ENCODE results near the gene EFCAB11. TPM values are rescaled to one million over a fixed set of nuclear protein-coding genes. Genes with fewer than 3 reads are reported as not detected.

Gene EFCAB11
- total and polyA plus RNA-seq, 9 of the 15 experiments (the other 6 are each of a cell fraction or from before 2014, with no cell fraction given): 13.4 to 37.9 (median 17.4) TPM

GRCh38 chr14:89986462-89987160 is 32.1 kb upstream of the EFCAB11 start:
- FAIRE-seq: no peak
- WGBS (ENCODE audit: insufficient coverage, low coverage, missing lambda C conversion rate): 77% methylated on average over 5 of the region's 5 CpGs
- no peak overlapping the region for H2AFZ ChIP-seq (ENCODE audit: low read depth, low read length)
- H3K4me2 ChIP-seq (ENCODE audit: insufficient read depth, low read length): no peak overlapping the region
- H3K36me3 ChIP-seq (ENCODE audit: control insufficient read depth, insufficient read depth, low read length): peaks cover 57% of the 10 kb centered on the region
- no peak overlapping the region for H3K27ac ChIP-seq (ENCODE audit: extremely low read depth, low read depth, low read length)
- H3K9me3 ChIP-seq (replicated peaks; ENCODE audit: control insufficient read depth, insufficient read depth, low read depth, low read length): no peaks in the 10 kb centered on the region
- no peak for ATAC-seq
- intact Hi-C loops (cut with micrococcal nuclease) (no loop called here), in situ Hi-C loops (cut with MboI) (no loop called here)
- BruUV-seq (replicated peaks): no TSS peak
- no peak overlapping the region for H3K4me3 ChIP-seq
- no peaks in the 10 kb centered on the region for H3K27me3 ChIP-seq (ENCODE audit: control insufficient read depth in 2 of 2, insufficient read depth in 2 of 2, low read length in 2 of 2)
- H3K9ac ChIP-seq (ENCODE audit: insufficient read depth in 1 of 2, low read depth in 2 of 2, low read length in 2 of 2): no peak overlapping the region
- H4K20me1 ChIP-seq (replicated peaks; ENCODE audit: control insufficient read depth, insufficient read depth, low read length): no peaks in the 10 kb centered on the region
- no peaks in the 10 kb centered on the region for H3K4me1 ChIP-seq (replicated peaks in 1 of 2; ENCODE audit: control insufficient read depth in 2 of 2, insufficient read depth in 2 of 2, low read length in 2 of 2)
- H3K79me2 ChIP-seq (ENCODE audit: control insufficient read depth, insufficient read depth, low read length): no peaks in the 10 kb centered on the region
- POLR2A ChIA-PET: no interaction called here
- DNase-seq (ENCODE audit: extremely low read depth in 1 of 4, low spot score in 3 of 4): no peak
- no peaks in the 10 kb centered on the region for H3K9me1 ChIP-seq (ENCODE audit: control insufficient read depth, insufficient read depth, low read length)
- CTCF ChIA-PET (ENCODE audit: low intra/inter-chr PET ratio): no interaction called here
- TF ChIP-seq FOXJ2 (tag; IDR thresholded peaks at IDR 0.05) (no peak), NBN (IDR thresholded peaks at IDR 0.05; ENCODE audit: low read depth) (no peak), POLR2H (tag; IDR thresholded peaks at IDR 0.05; ENCODE audit: low read depth) (no peak), ATF7 (IDR thresholded peaks at IDR 0.05) (no peak), BRF1 (IDR thresholded peaks at IDR 0.05; ENCODE audit: borderline replicate concordance, extremely low read depth, insufficient read length) (no peak), HINFP (tag; conservative IDR thresholded peaks at IDR 0.05; ENCODE audit: low read depth) (no peak), E2F4 (CRISPR knock-in tag; IDR thresholded peaks at IDR 0.05; ENCODE audit: low read depth) (no peak), GABPA (tag; conservative IDR thresholded peaks at IDR 0.05; ENCODE audit: low read depth) (no peak), ZNF133 (CRISPR knock-in tag; IDR thresholded peaks at IDR 0.05) (no peak), TCF7 (IDR thresholded peaks at IDR 0.05; ENCODE audit: borderline replicate concordance) (no peak), ZNF780A (CRISPR knock-in tag; IDR thresholded peaks at IDR 0.05) (no peak), ZBTB11 (CRISPR knock-in tag; IDR thresholded peaks at IDR 0.05) (no peak), ZNF431 (CRISPR knock-in tag; IDR thresholded peaks at IDR 0.05) (no peak), ZNF274 (IDR thresholded peaks at IDR 0.05; ENCODE audit: borderline replicate concordance, low read depth, low read length) (no peak), ILF3 (IDR thresholded peaks at IDR 0.05; ENCODE audit: borderline replicate concordance) (no peak), BRCA1 (IDR thresholded peaks at IDR 0.05) (no peak), BRCA1 (CRISPR knock-in tag; IDR thresholded peaks at IDR 0.05) (no peak), GATA2 (CRISPR knock-in tag; IDR thresholded peaks at IDR 0.05) (no peak)
